Cardiac muscle cell (in vitro differentiated cells and primary cell): ENCODE data around the gene FRMD4B. TPM values are rescaled to one million over a fixed set of nuclear protein-coding genes. Genes with fewer than 3 reads are reported as not detected.
A peak's percentile ranks its signal among the peaks of the same experiment; 100 is the strongest.

Source experiments
- DNase-seq, 2 donors: peaks; one replicate each; pipeline versions ENCODE4 v3.0.0 to v3.0.0-alpha.2; 2010 to 2017; ENCODE audit warnings: low read depth in 1 of 2, low spot score in 1 of 2
- H3K27ac ChIP-seq: fragments of 200-600 bp; sonication (generic); 2 replicates; pipeline ENCODE4 v1.5.1; 2016
- H3K27me3 ChIP-seq: fragments of 200-600 bp; sonication (generic); 2 replicates; pipeline ENCODE4 v1.6.0; 2016; ENCODE audit warnings: control low read depth
- H3K36me3 ChIP-seq: fragments of 200-600 bp; sonication (generic); 2 replicates; pipeline ENCODE4 v1.5.1; 2016; ENCODE audit warnings: control low read depth
- H3K4me1 ChIP-seq: fragments of 200-600 bp; sonication (generic); 2 replicates; pipeline ENCODE4 v1.8.1; 2017; ENCODE audit warnings: low read depth, mild to moderate bottlenecking, mixed run types
- H3K4me3 ChIP-seq: fragments of 200-600 bp; sonication (generic); 2 replicates; pipeline ENCODE4 v1.5.1; 2016; ENCODE audit warnings: mild to moderate bottlenecking
- H3K9me3 ChIP-seq: fragments of 200-600 bp; sonication (generic); 2 replicates; pipeline ENCODE4 v1.5.1; 2017; ENCODE audit warnings: low read depth, mild to moderate bottlenecking, control low read depth
- CTCF ChIP-seq: IDR thresholded peaks from 2 replicates; pipeline ENCODE4 v1.5.1; 2012; ENCODE audit warnings: low read depth, mild to moderate bottlenecking, low read length
- polyA plus RNA-seq: library from polyadenylated mRNA; unstranded; fragments of >200 nt; fragmentation: Nextera tagmentation; extraction: Ambion mirVana; gene quantifications from 2 replicates; pipeline ENCODE4 v1.2.1, GENCODE V29; 2016
- total RNA-seq: library from RNA; depleted of rRNA; stranded (reverse); fragments of >200 nt; gene quantifications from 2 replicates; pipeline ENCODE4 v1.2.3, GENCODE V29; 2016

The FRMD4B gene
- total and polyA plus RNA-seq, 2 experiments from 2014 or later: 38.6 to 78.7 TPM

GRCh38 chr3:69313251-69313650 is 72.6 kb downstream of the FRMD4B start:
- Histone ChIP-seq H3K27ac (no peak overlapping the region), H3K36me3 (no peaks in the 10 kb centered on the region), H3K27me3 (no peaks in the 10 kb centered on the region), H3K9me3 (no peaks in the 10 kb centered on the region), H3K4me3 (no peak overlapping the region), H3K4me1 (no peaks in the 10 kb centered on the region)
- no peak for DNase-seq
- TF ChIP-seq CTCF: no peak

- TF ChIP-seq CTCF: peak; percentile 74
- H3K4me3 ChIP-seq: no peak overlapping the region
- no peaks in the 10 kb centered on the region for H3K36me3 ChIP-seq
- no peaks in the 10 kb centered on the region for H3K27me3 ChIP-seq
- H3K27ac ChIP-seq: no peak overlapping the region
- peak; percentile 59 to 68 for DNase-seq
- H3K9me3 ChIP-seq: no peaks in the 10 kb centered on the region
- H3K4me1 ChIP-seq: peaks cover 5% of the 10 kb centered on the region
These were observed 76.1 kb downstream of the FRMD4B start for GRCh38 chr3:69309814-69310213.

GRCh38 chr3:69306239-69307185 is 79.4 kb downstream of the FRMD4B start:
- H3K27ac ChIP-seq: no peak overlapping the region
- TF ChIP-seq CTCF: peak; percentile 93
- H3K27me3 ChIP-seq: no peaks in the 10 kb centered on the region
- peaks cover 5% of the 10 kb centered on the region for H3K4me1 ChIP-seq
- DNase-seq: peak; percentile 84 to 96
- no peaks in the 10 kb centered on the region for H3K36me3 ChIP-seq
- H3K9me3 ChIP-seq: no peaks in the 10 kb centered on the region
- H3K4me3 ChIP-seq: no peak overlapping the region

GRCh38 chr3:69305011-69305410 is 80.9 kb downstream of the FRMD4B start:
- TF ChIP-seq CTCF: no peak
- no peak for DNase-seq
- H3K36me3 ChIP-seq: no peaks in the 10 kb centered on the region

GRCh38 chr3:69304396-69304795 is 81.5 kb downstream of the FRMD4B start:
- H3K27me3 ChIP-seq: no peaks in the 10 kb centered on the region
- H3K36me3 ChIP-seq: no peaks in the 10 kb centered on the region
- no peak overlapping the region for H3K4me3 ChIP-seq
- no peak overlapping the region for H3K27ac ChIP-seq
- TF ChIP-seq CTCF: no peak
- no peak for DNase-seq
- peaks cover 21% of the 10 kb centered on the region for H3K4me1 ChIP-seq
- H3K9me3 ChIP-seq: no peaks in the 10 kb centered on the region

More at GRCh38 chr3:69305011-69305410, 80.9 kb downstream of the FRMD4B start:
- no peaks in the 10 kb centered on the region for H3K27me3 ChIP-seq
- peaks cover 15% of the 10 kb centered on the region for H3K4me1 ChIP-seq
- H3K4me3 ChIP-seq: no peak overlapping the region
- no peaks in the 10 kb centered on the region for H3K9me3 ChIP-seq
- no peak overlapping the region for H3K27ac ChIP-seq
